ENCODE data around the gene SPSB1.

Gene SPSB1

DNA sequence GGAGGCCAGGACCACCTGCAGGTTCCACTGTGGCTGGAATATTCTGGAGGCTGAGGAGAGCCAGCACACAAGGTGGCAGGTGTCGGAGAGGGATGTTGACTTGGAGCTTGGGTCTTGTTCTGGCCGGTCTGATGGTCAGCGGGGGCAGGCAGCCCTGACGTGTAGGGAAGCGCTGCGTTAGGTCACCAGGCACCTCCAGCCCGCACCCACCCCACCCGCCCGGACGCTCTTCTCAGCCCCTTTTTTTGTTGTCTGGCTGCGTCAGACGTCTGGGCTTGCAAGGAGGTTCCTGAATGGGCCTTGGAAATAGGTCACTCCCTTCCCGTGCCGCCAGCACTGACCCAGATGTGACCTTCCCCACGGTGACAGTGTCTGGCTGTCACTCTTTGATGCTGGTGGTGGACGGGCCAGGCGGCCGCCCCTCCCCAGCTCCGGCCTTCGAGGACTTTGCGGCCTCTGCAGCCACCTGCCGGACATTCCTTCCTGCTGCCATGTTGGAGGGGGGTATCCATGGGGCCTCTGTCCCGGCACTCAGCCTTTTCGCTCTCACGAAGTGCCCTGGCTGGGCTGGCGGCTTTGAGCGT, 30.1 kb downstream of the SPSB1 start:
- no peak for DNase-seq (ENCODE audit: low read depth in 1 of 2, low spot score in 1 of 2)
- no peak for TF ChIP-seq JUND (IDR thresholded peaks at IDR 0.05; ENCODE audit: low read depth)
- in situ Hi-C loops (cut with HindIII; ENCODE audit: low pct_unique_long_range_greater_than_20kb, low sequenced_read_pairs): no loop called here

- DNase-seq (ENCODE audit: low read depth in 1 of 2, low spot score in 1 of 2): no peak
- in situ Hi-C loops (cut with HindIII; ENCODE audit: low pct_unique_long_range_greater_than_20kb, low sequenced_read_pairs): no loop called here
- TF ChIP-seq JUND (IDR thresholded peaks at IDR 0.05; ENCODE audit: low read depth): no peak
Observed at GRCh38 chr1:9324246-9325096, 31.8 kb downstream of the SPSB1 start.

- in situ Hi-C loops (cut with HindIII; ENCODE audit: low pct_unique_long_range_greater_than_20kb, low sequenced_read_pairs): no loop called here
- TF ChIP-seq JUND (IDR thresholded peaks at IDR 0.05; ENCODE audit: low read depth): no peak
- no peak for DNase-seq (ENCODE audit: low read depth in 1 of 2, low spot score in 1 of 2)
Observed at GRCh38 chr1:9326596-9326995, 33.9 kb downstream of the SPSB1 start.

DNA sequence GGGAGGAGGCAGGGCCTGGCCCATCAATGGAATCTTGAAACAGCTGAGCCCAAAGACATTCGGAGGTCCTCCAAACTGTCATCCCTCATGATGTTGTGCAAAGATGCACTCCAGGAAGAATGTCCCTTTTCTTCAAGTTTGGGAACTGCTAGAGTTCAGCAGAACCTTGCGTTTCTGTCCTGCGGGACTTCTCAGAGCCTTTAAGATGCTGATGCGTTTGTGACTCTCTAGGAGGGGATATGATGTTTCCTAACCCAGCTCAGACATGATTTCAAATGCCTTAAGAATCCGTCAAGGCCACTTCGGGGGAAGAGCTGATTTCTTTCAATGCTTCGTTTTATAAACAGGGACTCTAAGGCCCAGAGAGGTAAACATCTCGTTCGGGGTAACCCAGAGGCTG, 35.5 kb downstream of the SPSB1 start:
- TF ChIP-seq JUND (IDR thresholded peaks at IDR 0.05; ENCODE audit: low read depth): no peak
- in situ Hi-C loops (cut with HindIII; ENCODE audit: low pct_unique_long_range_greater_than_20kb, low sequenced_read_pairs): no loop called here
- no peak for DNase-seq (ENCODE audit: low read depth in 1 of 2, low spot score in 1 of 2)

GRCh38 chr1:9328715-9329114, 36.0 kb downstream of the SPSB1 start:
- in situ Hi-C loops (cut with HindIII; ENCODE audit: low pct_unique_long_range_greater_than_20kb, low sequenced_read_pairs): no loop called here
- DNase-seq (ENCODE audit: low read depth in 1 of 2, low spot score in 1 of 2): no peak
- no peak for TF ChIP-seq JUND (IDR thresholded peaks at IDR 0.05; ENCODE audit: low read depth)

DNA sequence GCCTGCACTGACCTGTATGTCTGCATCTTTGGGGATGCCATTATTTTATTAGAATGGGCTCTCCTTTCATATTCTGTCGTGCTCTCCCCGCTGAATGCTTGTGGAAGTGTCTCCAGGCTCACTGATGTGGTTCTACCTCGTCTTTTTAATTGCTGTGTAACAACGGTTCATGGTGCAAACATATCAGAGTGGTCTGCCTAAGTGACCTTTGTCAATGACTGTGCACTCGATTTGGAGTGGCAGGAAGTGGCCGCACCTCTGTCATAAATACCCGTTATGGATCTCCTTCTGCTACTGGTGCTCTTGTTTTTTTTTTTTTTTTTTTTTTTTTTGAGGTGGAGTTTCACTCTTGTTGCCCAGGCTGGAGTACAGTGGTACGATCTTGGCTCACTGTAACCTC, 38.3 kb downstream of the SPSB1 start:
- no peak for TF ChIP-seq JUND (IDR thresholded peaks at IDR 0.05; ENCODE audit: low read depth)
- no peak for DNase-seq (ENCODE audit: low read depth in 1 of 2, low spot score in 1 of 2)
- in situ Hi-C loops (cut with HindIII; ENCODE audit: low pct_unique_long_range_greater_than_20kb, low sequenced_read_pairs): no loop called here

- peak in 1 of 2 experiments; percentile 74 for DNase-seq (ENCODE audit: low read depth in 1 of 2, low spot score in 1 of 2)
- in situ Hi-C loops (cut with HindIII; ENCODE audit: low pct_unique_long_range_greater_than_20kb, low sequenced_read_pairs): no loop called here
- TF ChIP-seq JUND (IDR thresholded peaks at IDR 0.05; ENCODE audit: low read depth): no peak
Observed at GRCh38 chr1:9331558-9332346, 39.1 kb downstream of the SPSB1 start.

DNA sequence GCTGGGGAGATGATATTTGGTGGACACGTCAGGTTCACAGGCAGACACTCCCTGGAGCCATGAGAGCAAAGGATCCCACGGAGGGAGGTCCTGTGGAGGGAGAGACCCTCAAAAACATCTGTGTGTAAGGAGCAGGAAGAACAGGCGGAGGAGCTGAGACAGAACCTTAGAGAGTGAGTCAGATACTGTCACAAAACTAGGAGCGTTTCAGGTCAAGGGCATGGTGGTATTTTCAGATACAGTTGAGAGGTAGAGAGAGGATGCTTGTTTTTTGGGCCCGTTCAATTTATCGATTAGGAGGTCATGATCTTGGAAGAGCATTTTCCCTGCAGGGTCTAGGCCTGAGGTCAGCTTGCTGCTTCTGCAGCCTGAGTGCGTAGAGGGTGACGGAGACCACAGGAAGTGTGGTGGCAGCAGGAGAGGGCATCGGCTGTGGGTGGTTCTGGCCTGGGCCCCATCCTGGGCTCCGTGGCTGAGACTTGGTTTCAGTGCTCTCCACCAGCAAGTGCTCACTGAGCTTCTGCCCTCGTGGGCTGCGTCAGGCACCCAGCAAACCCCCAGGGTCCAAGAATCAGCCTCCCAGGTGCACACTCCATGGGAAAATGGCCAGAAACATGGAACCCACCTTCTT, 39.9 kb downstream of the SPSB1 start:
- DNase-seq (ENCODE audit: low read depth in 1 of 2, low spot score in 1 of 2): no peak
- in situ Hi-C loops (cut with HindIII; ENCODE audit: low pct_unique_long_range_greater_than_20kb, low sequenced_read_pairs): no loop called here
- no peak for TF ChIP-seq JUND (IDR thresholded peaks at IDR 0.05; ENCODE audit: low read depth)

GRCh38 chr1:9338397-9339246, 45.9 kb downstream of the SPSB1 start:
- in situ Hi-C loops (cut with HindIII; ENCODE audit: low pct_unique_long_range_greater_than_20kb, low sequenced_read_pairs): no loop called here
- TF ChIP-seq JUND (IDR thresholded peaks at IDR 0.05; ENCODE audit: low read depth): no peak
- peak; percentile 36 to 54 for DNase-seq (ENCODE audit: low read depth in 1 of 2, low spot score in 1 of 2)

GRCh38 chr1:9340172-9340854, 47.6 kb downstream of the SPSB1 start:
- DNase-seq (ENCODE audit: low read depth in 1 of 2, low spot score in 1 of 2): no peak
- TF ChIP-seq JUND (IDR thresholded peaks at IDR 0.05; ENCODE audit: low read depth): no peak
- in situ Hi-C loops (cut with HindIII; ENCODE audit: low pct_unique_long_range_greater_than_20kb, low sequenced_read_pairs): no loop called here

DNA sequence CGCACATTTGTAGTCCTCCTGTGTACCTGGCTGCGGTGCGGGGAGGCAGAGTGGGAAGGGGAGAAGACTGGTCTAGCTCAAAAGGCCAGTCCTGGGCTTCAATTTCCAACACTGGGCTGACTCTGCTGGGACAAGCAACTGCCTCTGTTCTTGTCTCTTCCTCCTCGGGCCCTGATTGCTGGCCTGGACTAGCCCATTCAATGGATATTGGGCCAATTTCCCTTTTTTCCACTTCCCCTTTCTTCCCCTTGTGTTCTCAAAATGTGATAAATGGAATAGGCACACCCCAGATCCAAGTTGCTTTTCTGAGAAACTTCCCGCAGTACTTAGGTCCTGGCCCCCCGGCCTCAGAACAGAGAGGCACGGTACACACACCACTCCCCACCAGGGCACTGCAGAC, 48.2 kb downstream of the SPSB1 start:
- no peak for DNase-seq (ENCODE audit: low read depth in 1 of 2, low spot score in 1 of 2)
- in situ Hi-C loops (cut with HindIII; ENCODE audit: low pct_unique_long_range_greater_than_20kb, low sequenced_read_pairs): no loop called here

More for the DNA sequence above, 48.2 kb downstream of the SPSB1 start:
- TF ChIP-seq JUND (IDR thresholded peaks at IDR 0.05; ENCODE audit: low read depth): no peak

Data from T47D (cell line).